ENCODE results near the gene FIS1.

FIS1 gene

GRCh38 chr7:101198476-101198875, 46.4 kb downstream of the FIS1 start:
- Histone ChIP-seq H3K4me2 (no peak overlapping the region), H4K20me1 (peaks cover 0 to 9% (median 0%) of the 10 kb centered on the region in 11 experiments; a peak in 1 of 22 replicates), H3K27me3 (peaks cover 35 to 45% (median 40%) of the 10 kb centered on the region in 11 experiments), H3K36me3 (no peaks in the 10 kb centered on the region), H3K4me1 (peaks cover 3 to 17% (median 9%) of the 10 kb centered on the region in 10 experiments), H3K9ac (no peak overlapping the region), H3K4me3 (no peak overlapping the region), H3K27ac (no peak overlapping the region), H3K9me3 (replicated peaks in 1 of 11) (no peaks in the 10 kb centered on the region)
- no peak for TF ChIP-seq Cebpa-rat (IDR thresholded peaks at IDR 0.05)

GRCh38 chr7:101197991-101198390, 46.9 kb downstream of the FIS1 start:
- no peak overlapping the region for H3K9ac ChIP-seq
- peak overlapping the region in 1 of 11 experiments; percentile 12; a peak in 2 of 22 replicates for H3K4me2 ChIP-seq

GRCh38 chr7:101195884-101196283, 49.0 kb downstream of the FIS1 start:
- no peak overlapping the region for H3K9ac ChIP-seq
- H3K4me2 ChIP-seq, result no peak overlapping the region
- H3K9me3 ChIP-seq (replicated peaks in 1 of 11), result no peaks in the 10 kb centered on the region
- no peaks in the 10 kb centered on the region for H3K36me3 ChIP-seq
- peaks cover 0 to 5% (median 0%) of the 10 kb centered on the region in 10 experiments; a peak in 3 of 20 replicates for H3K4me1 ChIP-seq
- H3K4me3 ChIP-seq, result no peak overlapping the region
- H4K20me1 ChIP-seq, result no peaks in the 10 kb centered on the region
- peaks cover 12 to 19% (median 14%) of the 10 kb centered on the region in 11 experiments for H3K27me3 ChIP-seq
- H3K27ac ChIP-seq, result no peak overlapping the region
- no peak for TF ChIP-seq Cebpa-rat (IDR thresholded peaks at IDR 0.05)

More at GRCh38 chr7:101197991-101198390, 46.9 kb downstream of the FIS1 start:
- Histone ChIP-seq H3K4me3 (no peak overlapping the region), H3K9me3 (replicated peaks in 1 of 11) (no peaks in the 10 kb centered on the region), H3K27ac (no peak overlapping the region), H3K27me3 (peaks cover 33 to 40% (median 35%) of the 10 kb centered on the region in 11 experiments), H4K20me1 (peaks cover 0 to 9% (median 0%) of the 10 kb centered on the region in 11 experiments; a peak in 1 of 22 replicates), H3K36me3 (no peaks in the 10 kb centered on the region), H3K4me1 (peaks cover 0 to 12% (median 5%) of the 10 kb centered on the region in 10 experiments; a peak in 16 of 20 replicates)
- no peak for TF ChIP-seq Cebpa-rat (IDR thresholded peaks at IDR 0.05)
